ENCODE results near the gene EIF2A.

DNA sequence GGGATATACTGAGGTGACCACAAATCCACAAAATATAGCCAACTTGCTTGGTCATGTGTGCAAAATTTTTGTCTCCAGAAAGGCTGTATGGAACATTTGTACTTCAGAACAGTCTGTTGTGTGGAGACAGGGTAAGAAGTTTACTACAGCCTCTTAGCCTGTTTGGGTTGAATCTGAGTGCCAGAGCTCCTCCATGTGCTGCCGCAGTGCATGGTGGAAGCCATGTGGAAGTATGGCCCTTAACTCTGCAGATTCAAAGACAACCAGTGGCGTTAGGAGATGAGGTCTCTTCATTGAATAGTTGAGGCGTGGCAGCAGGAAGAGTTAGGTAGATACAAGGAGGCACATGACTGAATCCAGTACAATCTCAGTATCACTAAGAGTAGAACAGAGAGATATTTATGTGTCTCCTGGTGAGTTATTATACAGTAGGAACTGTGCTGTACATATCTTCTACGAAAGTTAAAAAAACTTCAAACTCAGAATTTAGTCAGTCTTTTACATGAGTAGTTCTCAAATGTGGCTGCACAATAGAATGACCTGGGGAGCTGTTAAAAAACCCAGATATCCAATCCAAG is 9.4 kb downstream of the EIF2A start:
- TF ChIP-seq NR2F6 (IDR thresholded peaks at IDR 0.05) (no peak), NR2F6 (CRISPR knock-in tag; IDR thresholded peaks at IDR 0.05) (no peak), RAD51 (IDR thresholded peaks at IDR 0.05; ENCODE audit: borderline replicate concordance) (no peak), NFYB (CRISPR knock-in tag; IDR thresholded peaks at IDR 0.05) (no peak), ZNF530 (CRISPR knock-in tag; IDR thresholded peaks at IDR 0.05; ENCODE audit: low read depth) (no peak), HNF4A (CRISPR knock-in tag; IDR thresholded peaks at IDR 0.05) (no peak), RFX5 (IDR thresholded peaks at IDR 0.05; ENCODE audit: low read depth, low read length) (no peak), CBX5 (CRISPR knock-in tag; IDR thresholded peaks at IDR 0.05; ENCODE audit: borderline replicate concordance) (no peak), KAT2B (IDR thresholded peaks at IDR 0.05; ENCODE audit: borderline replicate concordance, low read depth, low read length) (no peak)
